H9 (cell line): ENCODE measurements around the gene FKBP1C. TPM values are rescaled to one million over a fixed set of nuclear protein-coding genes. Genes with fewer than 3 reads are reported as not detected.
A peak's percentile ranks its signal among the peaks of the same experiment; 100 is the strongest.

Experiments
- DNase-seq: peaks from one replicate; pipeline ENCODE4 v3.0.0-alpha.2; 2017
- H2AFZ ChIP-seq: one replicate; pipeline ENCODE4 v1.6.1; 2013; ENCODE audit warnings: mild to moderate bottlenecking, low read length, control low read depth, moderate library complexity
- H2AK5ac ChIP-seq: 2 replicates; pipeline ENCODE4 v1.6.1; 2013; ENCODE audit warnings: low read length, control low read depth, mixed read lengths; ENCODE audit not compliant: insufficient read length
- H2BK120ac ChIP-seq: one replicate; pipeline ENCODE4 v1.6.1; 2013; ENCODE audit warnings: low read depth, mild to moderate bottlenecking, low read length, control low read depth, inconsistent platforms; ENCODE audit not compliant: poor library complexity, severe bottlenecking
- H2BK12ac ChIP-seq: 2 replicates; pipeline ENCODE4 v1.6.1; 2013; ENCODE audit warnings: low read length, control low read depth, mixed read lengths, low read depth; ENCODE audit not compliant: insufficient read length
- H2BK15ac ChIP-seq: 2 replicates; pipeline ENCODE4 v1.6.1; 2013; ENCODE audit warnings: low read depth, low read length, control low read depth
- H2BK20ac ChIP-seq: one replicate; pipeline ENCODE4 v1.6.1; 2013; ENCODE audit warnings: low read depth, mild to moderate bottlenecking, low read length, control low read depth, inconsistent platforms; ENCODE audit not compliant: poor library complexity, severe bottlenecking
- H2BK5ac ChIP-seq: 2 replicates; pipeline ENCODE4 v1.6.1; 2013; ENCODE audit warnings: low read length, control low read depth, mixed read lengths; ENCODE audit not compliant: insufficient read length
- H3K14ac ChIP-seq: 2 replicates; pipeline ENCODE4 v1.6.1; 2013; ENCODE audit warnings: low read length, control low read depth; ENCODE audit not compliant: insufficient read depth
- H3K18ac ChIP-seq: 2 replicates; pipeline ENCODE4 v1.6.1; 2013; ENCODE audit warnings: low read depth, mild to moderate bottlenecking, mixed read lengths, low read length, control low read depth; ENCODE audit not compliant: insufficient read length
- H3K23ac ChIP-seq: 2 replicates; pipeline ENCODE4 v1.6.1; 2013; ENCODE audit warnings: low read length, control low read depth, mixed read lengths, low read depth; ENCODE audit not compliant: insufficient read length
- H3K23me2 ChIP-seq: 2 replicates; pipeline ENCODE4 v1.6.1; 2013; ENCODE audit warnings: low read depth, mild to moderate bottlenecking, mixed read lengths, low read length, control low read depth; ENCODE audit not compliant: insufficient read length, poor library complexity, severe bottlenecking
- H3K27ac ChIP-seq: 2 replicates; pipeline ENCODE4 v1.5.1; 2013; ENCODE audit warnings: low read length, control low read depth, mixed read lengths, low read depth; ENCODE audit not compliant: insufficient read length
- H3K27me3 ChIP-seq: 2 replicates; pipeline ENCODE4 v1.6.1; 2013; ENCODE audit warnings: low read length, control low read depth, inconsistent platforms; ENCODE audit not compliant: insufficient read depth
- H3K4ac ChIP-seq: 2 replicates; pipeline ENCODE4 v1.6.1; 2013; ENCODE audit warnings: low read depth, mild to moderate bottlenecking, control low read depth, inconsistent platforms, low read length, moderate library complexity
- H3K4me1 ChIP-seq: 2 replicates; pipeline ENCODE4 v1.6.1; 2013; ENCODE audit warnings: low read length, control low read depth, inconsistent platforms; ENCODE audit not compliant: insufficient read depth
- H3K4me2 ChIP-seq: 2 replicates; pipeline ENCODE4 v1.6.1; 2013; ENCODE audit warnings: low read length, control low read depth, mixed read lengths; ENCODE audit not compliant: insufficient read length, insufficient read depth
- H3K56ac ChIP-seq: 2 replicates; pipeline ENCODE4 v1.6.1; 2013; ENCODE audit warnings: low read depth, mild to moderate bottlenecking, mixed read lengths, low read length, control low read depth; ENCODE audit not compliant: insufficient read length
- H3K79me1 ChIP-seq: 2 replicates; pipeline ENCODE4 v1.6.1; 2013; ENCODE audit warnings: low read depth, mild to moderate bottlenecking, moderate library complexity, low read length, control low read depth, inconsistent platforms; ENCODE audit not compliant: insufficient read depth, poor library complexity, severe bottlenecking
- H3K79me2 ChIP-seq: 2 replicates; pipeline ENCODE4 v1.6.1; 2013; ENCODE audit warnings: low read length, control low read depth, inconsistent platforms; ENCODE audit not compliant: insufficient read depth
- H3K9ac ChIP-seq: 2 replicates; pipeline ENCODE4 v1.6.1; 2013; ENCODE audit warnings: low read length, control low read depth, mixed read lengths; ENCODE audit not compliant: insufficient read length; ENCODE audit errors: extremely low read depth
- H3K9me3 ChIP-seq: one replicate; pipeline ENCODE4 v1.6.1; 2013; ENCODE audit warnings: low read depth, low read length, inconsistent platforms; ENCODE audit not compliant: control insufficient read depth
- H3T11ph ChIP-seq: one replicate; pipeline ENCODE4 v1.6.1; 2013; ENCODE audit warnings: mild to moderate bottlenecking, low read length, control low read depth, inconsistent platforms
- H4K20me1 ChIP-seq: one replicate; pipeline ENCODE4 v1.6.1; 2013; ENCODE audit not compliant: control insufficient read depth, insufficient read length, insufficient read depth
- H4K5ac ChIP-seq: 2 replicates; pipeline ENCODE4 v1.6.1; 2013; ENCODE audit warnings: low read depth, mild to moderate bottlenecking, mixed read lengths, low read length, control low read depth; ENCODE audit not compliant: insufficient read length
- H4K8ac ChIP-seq: replicated peaks from 2 replicates; pipeline ENCODE4 v1.6.1; 2013; ENCODE audit warnings: low read length, control low read depth, mixed read lengths, low read depth; ENCODE audit not compliant: insufficient read length
- H4K91ac ChIP-seq: 2 replicates; pipeline ENCODE4 v1.6.1; 2013; ENCODE audit warnings: low read depth, mild to moderate bottlenecking, moderate library complexity, mixed read lengths, low read length, control low read depth; ENCODE audit not compliant: insufficient read length
- H3K27ac Mint-ChIP-seq, 3 experiments: 2 replicates in 2 of 3; 3 replicates in 1 of 3; pipeline ENCODE4 v1.8.0; 2020 to 2021; ENCODE audit warnings: mixed read lengths in 3 of 3, mild to moderate bottlenecking in 1 of 3, moderate library complexity in 1 of 3
- H3K27me3 Mint-ChIP-seq: 2 replicates; pipeline ENCODE4 v1.8.0; 2021; ENCODE audit warnings: low read depth, mild to moderate bottlenecking, moderate library complexity, mixed read lengths
- H3K36me3 Mint-ChIP-seq, 3 experiments: 2 replicates in 2 of 3; 3 replicates in 1 of 3; pipeline ENCODE4 v1.8.0; 2020 to 2021; ENCODE audit warnings: low read depth in 3 of 3, mixed read lengths in 3 of 3; ENCODE audit not compliant: insufficient read depth in 1 of 3
- H3K4me1 Mint-ChIP-seq, 2 experiments: 2 replicates each; pipeline ENCODE4 v1.8.0; 2020; ENCODE audit warnings: mixed read lengths in 2 of 2
- H3K4me3 Mint-ChIP-seq, 2 experiments: 2 replicates in 1 of 2; 3 replicates in 1 of 2; pipeline ENCODE4 v1.8.0; 2020 to 2021; ENCODE audit warnings: mild to moderate bottlenecking in 2 of 2, mixed read lengths in 2 of 2, moderate library complexity in 1 of 2
- H3K9me3 Mint-ChIP-seq, 2 experiments: 2 replicates in 1 of 2; 3 replicates in 1 of 2; pipeline ENCODE4 v1.8.0; 2020; ENCODE audit warnings: mild to moderate bottlenecking in 2 of 2, mixed read lengths in 2 of 2, moderate library complexity in 1 of 2
- WGBS: extraction: QIAGEN DNeasy Blood & Tissue Kit; methylation state at CpG from one replicate; pipeline ENCODE4 v1.1.7; 2013; ENCODE audit warnings: missing lambda C conversion rate, low lambda C conversion rate, mixed read lengths; ENCODE audit not compliant: insufficient read length; ENCODE audit errors: extremely low coverage; 5-methylcytosine and 5-hydroxymethylcytosine counted together
- total RNA-seq: library from RNA; stranded (reverse); gene quantifications from 2 replicates; pipeline ENCODE4 v1.2.1, GENCODE V29; 2021
- TF ChIP-seq, protein P1 (sequence below): fragments of 200-600 bp; sonication (generic); conservative IDR thresholded peaks from 3 replicates; pipeline ENCODE4 v1.8.0; 2021; ENCODE audit warnings: antibody characterized with exemption, mild to moderate bottlenecking

Gene FKBP1C
- total RNA-seq, 1 experiment from 2014 or later = 0.52 TPM

DNA sequence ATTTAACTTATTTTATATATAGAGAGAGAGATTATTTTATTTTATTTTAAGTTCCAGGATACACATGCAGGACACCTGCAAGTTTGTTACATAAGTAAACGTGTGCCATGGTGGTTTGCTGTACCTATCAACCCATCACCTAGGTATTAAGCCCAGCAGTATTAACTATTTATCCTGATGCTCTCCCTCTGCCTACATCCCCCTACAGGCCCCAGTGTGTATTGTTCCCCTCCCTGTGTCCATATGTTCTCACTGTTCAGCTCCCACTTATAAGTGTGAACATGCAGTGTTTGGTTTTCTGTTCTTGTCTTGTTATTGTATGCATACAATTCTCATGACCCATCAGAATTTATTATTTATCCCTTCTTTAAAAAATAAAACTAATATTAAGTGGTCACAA, 34.6 kb downstream of the FKBP1C start:
- H2BK15ac ChIP-seq = no peak overlapping the region
- WGBS = no CpG with 5 or more reads among the region's 1 CpG
- H3K18ac ChIP-seq = no peak overlapping the region
- no peak overlapping the region for H2BK120ac ChIP-seq
- H3K14ac ChIP-seq = no peak overlapping the region
- no peak overlapping the region for H4K8ac ChIP-seq
- H2AFZ ChIP-seq = no peak overlapping the region
- Mint-ChIP-seq H3K27ac (no peak overlapping the region; a peak in 1 of 7 replicates), H3K9me3 (no peaks in the 10 kb centered on the region), H3K4me1 (no peaks in the 10 kb centered on the region), H3K27me3 (no peaks in the 10 kb centered on the region), H3K4me3 (no peak overlapping the region), H3K36me3 (no peaks in the 10 kb centered on the region)
- H2BK5ac ChIP-seq = no peak overlapping the region
- no peak overlapping the region for H2BK12ac ChIP-seq
- no peaks in the 10 kb centered on the region for H3K9me3 ChIP-seq
- no peak overlapping the region for H2BK20ac ChIP-seq
- H3T11ph ChIP-seq = no peak overlapping the region
- H3K4me2 ChIP-seq = no peak overlapping the region
- H4K91ac ChIP-seq = no peak overlapping the region
- H3K9ac ChIP-seq = no peak overlapping the region
- no peaks in the 10 kb centered on the region for H3K79me1 ChIP-seq
- no peak overlapping the region for H4K5ac ChIP-seq
- no peaks in the 10 kb centered on the region for H3K79me2 ChIP-seq
- no peak overlapping the region for H3K4ac ChIP-seq
- H2AK5ac ChIP-seq = no peak overlapping the region
- H3K27ac ChIP-seq = no peak overlapping the region
- DNase-seq = peak; percentile 36
- H3K23ac ChIP-seq = no peak overlapping the region
- TF ChIP-seq, protein P1, sequence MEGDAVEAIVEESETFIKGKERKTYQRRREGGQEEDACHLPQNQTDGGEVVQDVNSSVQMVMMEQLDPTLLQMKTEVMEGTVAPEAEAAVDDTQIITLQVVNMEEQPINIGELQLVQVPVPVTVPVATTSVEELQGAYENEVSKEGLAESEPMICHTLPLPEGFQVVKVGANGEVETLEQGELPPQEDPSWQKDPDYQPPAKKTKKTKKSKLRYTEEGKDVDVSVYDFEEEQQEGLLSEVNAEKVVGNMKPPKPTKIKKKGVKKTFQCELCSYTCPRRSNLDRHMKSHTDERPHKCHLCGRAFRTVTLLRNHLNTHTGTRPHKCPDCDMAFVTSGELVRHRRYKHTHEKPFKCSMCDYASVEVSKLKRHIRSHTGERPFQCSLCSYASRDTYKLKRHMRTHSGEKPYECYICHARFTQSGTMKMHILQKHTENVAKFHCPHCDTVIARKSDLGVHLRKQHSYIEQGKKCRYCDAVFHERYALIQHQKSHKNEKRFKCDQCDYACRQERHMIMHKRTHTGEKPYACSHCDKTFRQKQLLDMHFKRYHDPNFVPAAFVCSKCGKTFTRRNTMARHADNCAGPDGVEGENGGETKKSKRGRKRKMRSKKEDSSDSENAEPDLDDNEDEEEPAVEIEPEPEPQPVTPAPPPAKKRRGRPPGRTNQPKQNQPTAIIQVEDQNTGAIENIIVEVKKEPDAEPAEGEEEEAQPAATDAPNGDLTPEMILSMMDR = peak; percentile 61
- H4K20me1 ChIP-seq = no peaks in the 10 kb centered on the region
- H3K4me1 ChIP-seq = no peaks in the 10 kb centered on the region
- no peaks in the 10 kb centered on the region for H3K23me2 ChIP-seq
- no peak overlapping the region for H3K56ac ChIP-seq
- no peaks in the 10 kb centered on the region for H3K27me3 ChIP-seq
